C4-2B (cell line): Measurements from ENCODE around the gene SLC22A8.

ENCODE experiments used
- CTCF ChIP-seq: fragments of 450-650 bp; conservative IDR thresholded peaks from 2 replicates; pipeline ENCODE4 v1.5.1; 2017; ENCODE audit warnings: mild to moderate bottlenecking
- ZFX ChIP-seq: fragments of 450-650 bp; IDR thresholded peaks from 2 replicates; pipeline ENCODE4 v1.6.1; 2017

DNA sequence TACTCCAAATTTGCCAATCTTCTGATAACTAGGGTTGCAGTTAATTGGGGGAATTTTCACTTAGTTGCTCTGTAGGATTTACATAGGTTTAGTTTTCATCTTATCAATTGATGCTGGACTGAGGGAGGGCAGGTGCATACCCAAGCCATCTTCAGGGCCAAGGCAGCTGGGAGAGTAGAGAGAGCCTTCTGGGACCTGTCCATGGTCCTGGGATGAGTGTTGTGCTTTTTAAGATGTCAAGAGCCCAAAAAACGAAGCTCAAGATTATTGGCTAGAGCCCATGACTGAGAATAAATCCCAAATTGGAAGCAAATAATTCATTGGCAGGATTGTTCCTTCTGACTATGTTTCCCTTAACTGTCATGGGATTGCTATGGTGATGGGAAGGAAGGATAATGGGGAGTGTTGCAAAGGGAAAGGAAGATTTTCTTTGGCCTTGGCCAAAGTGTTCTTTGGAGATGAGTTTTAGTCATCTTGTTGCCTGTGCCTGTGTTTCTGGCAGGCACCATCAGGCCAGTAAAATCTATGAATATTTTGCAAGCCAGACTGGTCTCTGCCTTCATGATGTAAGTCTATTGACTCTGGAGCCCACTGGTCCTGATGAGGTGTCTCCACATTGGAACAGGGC is 35.4 kb downstream of the SLC22A8 start:
- TF ChIP-seq CTCF = no peak
- TF ChIP-seq ZFX = no peak
